ENCODE measurements around the gene TPSD1.
A peak's percentile ranks its signal among the peaks of the same experiment; 100 is the strongest.
"Not testable (repeated sequence)": the region's sequence is repeated elsewhere in the genome, so short reads cannot be mapped to it uniquely, and the experiment has no call there.

TPSD1 gene

DNA sequence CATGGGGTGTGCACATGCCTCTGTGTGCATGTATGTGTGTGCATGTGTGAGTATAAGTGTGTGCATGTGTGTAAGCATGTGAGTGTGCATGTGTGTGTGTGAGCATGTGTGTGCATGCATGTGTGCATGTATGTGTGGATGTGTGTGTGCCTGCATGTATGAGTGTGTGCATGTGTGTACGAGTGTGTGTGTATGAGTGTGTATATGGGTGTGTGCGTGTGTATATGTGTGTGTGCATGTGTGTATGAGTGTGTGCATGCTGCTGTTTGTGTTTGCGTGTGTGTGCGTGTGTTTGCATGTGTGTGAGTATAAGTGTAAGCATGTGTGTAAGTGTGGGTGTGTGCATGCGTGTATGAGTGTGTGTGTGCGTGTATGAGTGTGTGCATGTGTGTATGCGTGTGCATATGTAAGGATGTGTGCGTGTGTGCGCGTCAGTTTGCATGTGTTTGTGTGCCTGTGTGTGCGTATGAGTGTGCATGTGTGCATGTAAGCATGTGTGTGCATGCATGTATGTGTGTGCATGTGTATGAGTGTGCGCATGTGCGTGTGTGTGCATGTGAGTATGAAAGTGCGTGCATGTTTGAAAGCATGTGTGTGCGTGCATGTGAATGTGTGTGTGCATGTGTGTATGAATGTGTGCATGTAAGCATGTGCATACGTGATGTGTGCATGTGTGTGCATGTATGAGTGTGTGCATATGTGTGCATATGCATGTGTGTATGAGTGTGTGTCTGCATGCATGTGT lies 8.6 kb downstream of the TPSD1 start:
- DNase-seq, result no peak

- DNase-seq, result no peak
Measured at GRCh38 chr16:1265090-1265630, 9.3 kb downstream of the TPSD1 start.

DNA sequence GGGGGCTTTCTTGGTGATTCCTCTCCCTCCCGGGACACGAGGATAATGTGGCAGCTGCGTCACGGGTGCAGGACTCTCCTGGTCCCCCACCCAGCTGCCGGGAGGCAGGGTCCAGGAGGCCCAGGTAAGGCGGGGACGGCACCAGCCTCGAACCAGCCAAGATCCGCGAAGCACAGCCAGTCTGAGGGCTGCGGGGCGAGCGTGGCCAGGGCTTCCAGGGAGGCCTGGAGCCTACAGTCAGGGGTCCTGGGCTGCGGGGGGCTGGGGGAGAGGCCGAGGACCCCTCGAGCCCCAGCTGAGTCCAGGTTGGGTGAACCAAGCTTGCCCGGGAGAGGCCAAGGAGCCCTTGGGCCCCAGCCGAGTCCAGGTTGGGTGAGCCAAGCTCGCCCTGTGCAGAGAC lies 10.0 kb downstream of the TPSD1 start:
- DNase-seq, result no peak

DNA sequence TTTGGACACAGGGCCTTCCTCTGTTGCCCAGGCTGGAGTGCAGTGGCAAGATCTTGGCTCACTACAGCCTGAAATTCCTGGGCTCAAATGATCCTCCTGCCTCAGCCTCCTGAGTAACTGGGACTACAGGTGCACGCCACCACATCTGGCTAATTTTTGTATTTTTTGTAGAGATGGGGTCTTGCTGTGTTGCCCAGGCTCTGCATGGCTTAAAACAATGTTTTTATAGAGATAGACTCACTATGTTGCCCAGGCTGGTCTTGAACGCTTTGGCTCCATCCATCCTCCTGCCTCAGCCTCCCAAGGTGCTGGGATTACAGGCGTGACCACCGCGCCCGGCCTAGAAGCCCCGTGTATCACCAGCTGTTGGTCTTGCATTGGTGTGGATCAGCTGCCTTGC lies 13.5 kb downstream of the TPSD1 start:
- DNase-seq, result not testable (repeated sequence)

DNA sequence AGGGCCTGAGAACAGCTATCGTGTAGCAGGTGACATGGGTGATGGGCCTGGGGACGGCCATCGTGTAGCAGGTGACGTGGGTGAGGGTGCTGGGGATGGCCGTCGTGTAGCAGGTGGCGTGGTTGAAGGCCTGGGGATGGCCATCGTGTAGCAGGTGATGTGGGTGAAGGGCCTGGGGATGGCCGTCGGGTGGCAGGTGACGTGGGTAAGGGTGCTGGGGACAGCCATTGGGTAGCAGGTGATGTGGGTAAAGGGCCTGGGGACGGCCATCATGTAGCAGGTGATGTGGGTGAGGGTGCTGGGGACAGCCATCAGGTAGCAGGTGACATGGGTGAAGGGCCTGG lies 15.5 kb downstream of the TPSD1 start:
- no peak for DNase-seq

GRCh38 chr16:1271724-1272413 lies 16.0 kb downstream of the TPSD1 start:
- peak; percentile 95 for DNase-seq

DNA sequence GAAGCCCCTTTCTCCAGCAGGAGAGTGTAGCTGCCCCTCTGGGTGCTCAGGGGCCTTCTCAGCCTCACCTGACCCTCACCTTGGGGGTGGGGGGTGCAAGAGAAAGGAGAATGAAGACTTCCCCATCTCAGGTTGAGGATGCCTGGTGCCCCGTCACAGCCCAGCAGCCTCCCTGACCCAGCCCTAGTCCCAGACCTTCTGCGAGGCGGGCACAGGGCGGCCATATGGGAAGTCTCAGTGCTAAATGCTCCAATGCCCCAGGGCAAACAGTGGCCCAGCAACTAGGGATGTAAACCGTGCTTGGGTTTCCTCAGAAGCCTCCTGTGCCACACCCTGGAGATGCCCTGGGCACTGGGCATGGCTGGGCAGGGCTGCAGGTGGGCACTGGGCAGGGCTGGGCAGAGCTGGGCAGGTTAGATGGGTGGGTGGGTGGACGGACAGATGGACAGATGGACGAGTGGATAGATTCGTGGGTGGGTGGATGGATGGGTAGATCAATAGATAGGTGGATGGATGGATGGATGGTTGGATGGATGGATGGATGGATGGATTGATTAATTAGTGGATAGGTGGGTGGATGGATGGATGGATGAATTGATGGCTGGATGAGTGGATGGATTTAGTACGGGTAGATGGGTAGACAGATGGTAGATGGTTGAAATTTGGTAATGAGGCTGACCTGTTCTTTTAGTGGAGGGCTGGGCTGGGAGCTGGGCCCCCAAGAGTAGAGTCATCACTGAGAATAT lies 16.8 kb downstream of the TPSD1 start:
- no peak for DNase-seq

GRCh38 chr16:1273816-1274215 lies 17.9 kb downstream of the TPSD1 start:
- DNase-seq, result no peak

- DNase-seq, result no peak
Measured at GRCh38 chr16:1274767-1275166, 18.9 kb downstream of the TPSD1 start.

- no peak for DNase-seq
Measured at GRCh38 chr16:1275791-1276579, 20.1 kb downstream of the TPSD1 start.

DNA sequence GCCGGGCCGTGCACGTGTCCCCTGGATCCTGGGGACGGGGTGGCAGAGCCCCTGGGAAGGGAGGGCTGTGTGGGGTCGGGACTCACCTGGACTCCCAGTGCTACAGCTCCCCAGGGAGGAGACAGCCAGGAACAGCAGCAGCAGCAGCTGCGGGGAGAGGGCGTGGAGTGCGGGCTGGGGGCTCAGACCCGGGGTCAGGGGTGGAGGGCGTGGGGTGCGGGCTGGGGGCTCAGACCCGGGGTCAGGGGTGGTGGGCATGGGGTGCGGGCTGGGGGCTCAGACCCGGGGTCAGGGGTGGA lies 20.7 kb downstream of the TPSD1 start:
- DNase-seq, result no peak

- DNase-seq, result no peak
Measured at GRCh38 chr16:1277151-1277598, 21.3 kb downstream of the TPSD1 start.

GRCh38 chr16:1277617-1278282 lies 21.9 kb downstream of the TPSD1 start:
- no peak for DNase-seq

DNA sequence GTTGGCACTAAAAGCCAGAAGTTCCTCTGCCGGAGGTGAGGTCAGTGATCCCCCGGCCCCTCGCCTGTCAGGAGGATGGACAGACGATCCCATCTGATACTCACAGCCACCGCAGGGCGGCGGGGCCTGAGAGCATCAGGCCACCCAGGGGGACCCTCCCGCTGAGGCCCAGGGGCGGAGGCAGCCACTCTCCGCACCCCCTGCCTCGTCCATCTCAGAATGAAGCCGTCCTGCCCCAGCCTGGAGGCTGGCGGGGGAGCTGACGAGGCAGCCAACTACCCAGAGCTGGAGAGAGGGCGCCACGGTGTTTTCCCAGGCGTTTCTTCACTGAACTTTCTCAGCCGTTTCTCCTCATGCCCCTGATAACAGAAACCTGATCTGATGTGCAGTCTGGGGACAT lies 22.6 kb downstream of the TPSD1 start:
- no peak for DNase-seq

DNA sequence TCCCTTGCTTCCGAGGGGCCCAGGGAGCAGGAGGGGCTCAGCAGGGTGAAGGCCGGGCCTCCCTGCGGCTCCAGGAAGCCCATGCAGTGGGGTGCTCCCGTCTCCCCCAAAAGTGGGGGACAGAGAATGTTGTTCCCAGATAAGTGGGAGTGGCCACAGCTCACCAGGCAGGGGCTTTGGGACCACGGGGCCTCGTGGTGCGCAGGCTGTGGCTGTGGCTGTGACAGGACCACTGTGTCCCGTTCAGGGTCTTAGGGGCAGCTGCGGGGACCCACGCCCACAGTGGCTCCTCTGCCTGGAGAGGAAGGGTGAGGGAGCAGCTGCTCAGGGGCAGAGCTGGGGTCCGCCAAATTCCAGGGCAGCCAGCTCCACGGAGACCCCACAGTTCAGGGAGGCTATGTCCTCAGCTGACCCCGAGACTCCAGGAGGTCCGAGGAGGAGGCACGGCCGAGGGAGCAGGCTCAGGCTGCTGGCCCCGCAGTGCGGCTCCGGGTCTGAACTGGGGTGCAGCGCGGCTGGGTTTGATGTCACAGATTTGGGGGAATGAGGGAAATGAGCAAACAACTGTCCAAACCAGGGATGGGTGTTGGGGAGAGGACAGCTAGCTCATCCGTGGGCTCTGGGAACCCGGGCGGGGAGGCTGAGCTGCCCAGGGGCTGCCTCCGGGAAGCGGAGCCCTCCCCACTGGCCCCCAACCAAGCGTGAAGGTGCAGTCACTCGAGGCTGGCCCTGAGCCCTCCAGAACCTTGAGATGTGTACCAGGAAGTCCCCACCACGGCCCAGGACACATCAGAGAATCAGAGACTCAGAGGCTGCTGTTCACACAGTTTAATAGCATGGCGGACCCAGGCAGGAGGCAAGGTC lies 23.4 kb downstream of the TPSD1 start:
- DNase-seq, result no peak

DNA sequence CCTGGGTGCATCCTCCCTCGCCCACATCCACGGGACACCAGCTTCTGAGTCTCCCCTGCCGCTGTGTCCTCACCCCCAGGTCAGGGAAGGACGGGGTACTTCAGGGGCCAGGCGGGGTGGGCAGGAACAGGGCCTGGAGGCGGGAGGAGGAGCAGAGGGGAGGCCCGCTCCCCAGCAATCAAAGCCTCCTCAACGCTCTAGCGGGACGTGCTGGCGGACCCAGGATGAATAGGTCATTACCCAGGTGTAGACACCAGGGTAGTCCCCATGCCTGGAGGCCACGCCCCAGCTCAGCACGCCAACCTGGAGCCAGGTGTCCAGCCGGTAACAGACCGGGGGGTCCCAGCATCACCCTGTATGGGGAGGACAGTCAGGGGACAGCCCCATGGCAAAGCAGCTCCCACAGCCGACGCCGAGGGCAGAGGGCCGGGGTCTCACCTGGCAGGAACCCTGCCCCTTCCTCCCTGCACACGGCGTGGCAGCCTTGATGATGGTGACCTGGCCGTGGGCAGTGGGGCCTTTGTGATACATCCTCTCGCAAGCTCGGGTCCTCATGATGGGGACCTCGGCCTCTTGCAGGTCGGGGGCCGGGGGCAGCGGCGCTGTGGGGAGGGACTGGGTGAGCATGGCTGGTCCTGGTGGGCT lies 24.2 kb downstream of the TPSD1 start:
- DNase-seq, result no peak

GRCh38 chr16:1280783-1281182 lies 24.9 kb downstream of the TPSD1 start:
- DNase-seq, result no peak

- DNase-seq, result no peak
Measured at GRCh38 chr16:1281517-1281916, 25.6 kb downstream of the TPSD1 start.

- no peak for DNase-seq
Measured at GRCh38 chr16:1282324-1282973, 26.6 kb downstream of the TPSD1 start.

GRCh38 chr16:1283296-1283695 lies 27.4 kb downstream of the TPSD1 start:
- no peak for DNase-seq

Measured in COR-L47 (cell line).